Neural progenitor cell (in vitro differentiated cells): ENCODE results near the gene CD200.

Experiments
- CTCF ChIP-seq: fragments of 200-600 bp; sonication (generic); IDR thresholded peaks from 2 replicates; pipeline ENCODE4 v1.5.1; 2017; ENCODE audit warnings: antibody characterized with exemption, mild to moderate bottlenecking
- EZH2 ChIP-seq: fragments of 200-600 bp; sonication (generic); IDR thresholded peaks from 2 replicates; pipeline ENCODE4 v1.6.1; 2017; ENCODE audit warnings: antibody characterized with exemption, mild to moderate bottlenecking, moderate library complexity
- EZH2phosphoT487 ChIP-seq: fragments of 200-600 bp; sonication (generic); IDR thresholded peaks from 2 replicates; pipeline ENCODE4 v1.6.1; 2017; ENCODE audit warnings: antibody characterized with exemption

DNA sequence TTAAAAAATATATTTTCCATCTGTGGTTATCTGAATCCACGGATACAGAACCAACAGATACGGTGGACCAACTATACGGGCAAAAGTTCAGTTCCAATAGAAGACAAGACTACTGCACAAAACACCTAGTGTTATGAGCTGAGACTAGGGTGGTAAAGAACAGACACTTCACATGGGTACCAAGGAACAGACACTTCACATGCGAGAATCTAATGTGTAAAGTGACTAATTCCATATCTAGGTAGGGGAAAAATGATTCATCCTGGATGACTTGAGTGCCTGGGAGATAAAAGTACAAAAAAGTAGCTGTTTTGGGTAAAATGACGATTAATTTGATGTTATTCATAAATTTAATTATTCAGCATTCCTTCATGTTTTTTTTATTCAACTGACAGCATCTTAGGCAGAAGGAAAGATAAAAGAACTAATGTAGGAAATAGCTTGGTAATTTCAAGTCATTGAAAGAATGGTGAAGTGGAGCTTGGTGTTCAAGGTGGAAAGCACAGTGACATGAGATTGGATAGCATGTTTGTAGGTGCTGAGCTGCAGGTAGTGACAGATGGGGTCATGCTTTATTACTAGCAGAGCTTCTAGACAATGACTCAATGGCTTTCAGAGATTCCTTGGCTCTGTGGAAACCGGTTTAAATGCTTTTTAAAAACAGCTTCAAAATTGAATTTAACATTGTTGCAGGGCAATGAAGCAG lies 5.2 kb downstream of the CD200 start:
- TF ChIP-seq CTCF (no peak), EZH2 (no peak), EZH2phosphoT487 (no peak)
